ENCODE data around the gene PCDH12. TPM values are rescaled to one million over a fixed set of nuclear protein-coding genes. Genes with fewer than 3 reads are reported as not detected.

PCDH12 gene
- polyA plus RNA-seq, 1 experiment: not detected

- H3K27me3 ChIP-seq (ENCODE audit: control insufficient read depth, insufficient read depth, low read length): no peaks in the 10 kb centered on the region
- CTCF ChIA-PET: interaction anchor here (0.6 to 2.1 kb wide), 11 partner anchors 9 to 592 kb away, joined by 3 to 9 read pairs (median 4); no protein-coding TSS in a partner anchor
- no peak overlapping the region for H3K4me3 ChIP-seq (ENCODE audit: low read depth, low read length)
- TF ChIP-seq CTCF (IDR thresholded peaks at IDR 0.05; ENCODE audit: low read depth, low read length): peak; percentile 38
- H3K9me3 ChIP-seq (ENCODE audit: control insufficient read depth, insufficient read depth, low read length): no peaks in the 10 kb centered on the region
- H3K27ac ChIP-seq (ENCODE audit: low read depth, low read length): no peak overlapping the region
- POLR2A ChIA-PET: no interaction called here
- DNase-seq (ENCODE audit: low read depth, low spot score): no peak
Measured at GRCh38 chr5:142000704-142001484, 42.9 kb upstream of the PCDH12 start.

- ChIA-PET POLR2A (no interaction called here), CTCF (interaction anchor here (0.6 to 2.1 kb wide), 7 partner anchors 9 to 211 kb away, joined by 3 to 9 read pairs (median 4); no protein-coding TSS in a partner anchor)
- H3K4me3 ChIP-seq (ENCODE audit: low read depth, low read length): no peak overlapping the region
- no peak for DNase-seq (ENCODE audit: low read depth, low spot score)
- no peak overlapping the region for H3K27ac ChIP-seq (ENCODE audit: low read depth, low read length)
- no peaks in the 10 kb centered on the region for H3K27me3 ChIP-seq (ENCODE audit: control insufficient read depth, insufficient read depth, low read length)
- no peaks in the 10 kb centered on the region for H3K9me3 ChIP-seq (ENCODE audit: control insufficient read depth, insufficient read depth, low read length)
- no peak for TF ChIP-seq CTCF (IDR thresholded peaks at IDR 0.05; ENCODE audit: low read depth, low read length)
Measured at GRCh38 chr5:142000173-142000572, 42.2 kb upstream of the PCDH12 start.

GRCh38 chr5:141997358-141997960, 39.5 kb upstream of the PCDH12 start:
- Histone ChIP-seq H3K27ac (ENCODE audit: low read depth, low read length) (no peak overlapping the region), H3K4me3 (ENCODE audit: low read depth, low read length) (no peak overlapping the region), H3K9me3 (ENCODE audit: control insufficient read depth, insufficient read depth, low read length) (no peaks in the 10 kb centered on the region), H3K27me3 (ENCODE audit: control insufficient read depth, insufficient read depth, low read length) (no peaks in the 10 kb centered on the region)
- DNase-seq (ENCODE audit: low read depth, low spot score): no peak
- CTCF ChIA-PET: interaction anchor here (1.5 to 11.2 kb wide), 4 partner anchors 18 to 306 kb away, joined by 5 to 165 read pairs (median 6); partner anchors contain the start of gene RNF14
- POLR2A ChIA-PET: no interaction called here
- TF ChIP-seq CTCF (IDR thresholded peaks at IDR 0.05; ENCODE audit: low read depth, low read length): no peak

GRCh38 chr5:141995656-141996055, 37.7 kb upstream of the PCDH12 start:
- Histone ChIP-seq H3K4me3 (ENCODE audit: low read depth, low read length) (no peak overlapping the region), H3K27me3 (ENCODE audit: control insufficient read depth, insufficient read depth, low read length) (no peaks in the 10 kb centered on the region), H3K9me3 (ENCODE audit: control insufficient read depth, insufficient read depth, low read length) (no peaks in the 10 kb centered on the region), H3K27ac (ENCODE audit: low read depth, low read length) (no peak overlapping the region)
- TF ChIP-seq CTCF (IDR thresholded peaks at IDR 0.05; ENCODE audit: low read depth, low read length): no peak
- DNase-seq (ENCODE audit: low read depth, low spot score): no peak
- CTCF ChIA-PET: interaction anchor here (0.9 to 11.2 kb wide), 3 partner anchors 17 to 150 kb away, joined by 3 to 165 read pairs (median 5); partner anchors contain the start of genes GNPDA1 and RNF14
- POLR2A ChIA-PET: interaction anchor here (0.7 to 1.2 kb wide), 2 partner anchors 17 to 27 kb away, joined by 3 to 4 read pairs; partner anchors contain the start of genes GNPDA1 and RNF14

Measured in AG04450 (cell line).